SK-N-SH (cell line): ENCODE measurements around the gene UST. TPM values are rescaled to one million over a fixed set of nuclear protein-coding genes. Genes with fewer than 3 reads are reported as not detected.

Experiments
- CTCF ChIA-PET: fragments of 300-600, 350-600 bp; formaldehyde crosslinking; extraction: SDS; loops from one replicate; lab custom pipeline; 2021; lab: Yijun Ruan, JAX
- POLR2A ChIA-PET: fragments of 350-600 bp; sonication (Branson Sonifier 250); formaldehyde crosslinking; extraction: SDS; loops from one replicate; lab custom pipeline; 2020; ENCODE audit warnings: antibody characterized with exemption, inconsistent platforms; lab: Yijun Ruan, JAX
- DNase-seq: peaks from one replicate; pipeline ENCODE4 v3.0.0; 2012
- H2AFZ ChIP-seq: fragments of 200-600 bp; sonication (generic); 2 replicates; pipeline ENCODE4 v1.8.1; 2016; ENCODE audit warnings: antibody characterized with exemption, mild to moderate bottlenecking, low read depth
- H3F3A ChIP-seq: fragments of 200-600 bp; sonication (generic); replicated peaks from 2 replicates; pipeline ENCODE3; 2016; ENCODE audit warnings: antibody characterized with exemption, mild to moderate bottlenecking; ENCODE audit not compliant: insufficient read depth
- H3K27ac ChIP-seq, 2 experiments: fragments of 200-500 bp in 1 of 2; fragments of 200-600 bp in 1 of 2; sonication (Bioruptor generic) in 1 of 2; sonication (generic), shearing (Covaris generic) in 1 of 2; 2 replicates each; pipeline versions ENCODE4 v1.5.1 to v1.6.1; 2014 to 2016; ENCODE audit warnings: low read depth in 2 of 2, inconsistent platforms in 1 of 2, low read length in 1 of 2, mild to moderate bottlenecking in 1 of 2, mixed read lengths in 1 of 2
- H3K27me3 ChIP-seq: fragments of 200-600 bp; sonication (generic), shearing (Covaris generic); 2 replicates; pipeline ENCODE4 v1.6.1; 2016; ENCODE audit warnings: mixed run types; ENCODE audit not compliant: insufficient read depth
- H3K36me3 ChIP-seq, 2 experiments: fragments of 200-500 bp in 1 of 2; fragments of 200-600 bp in 1 of 2; sonication (Bioruptor generic) in 1 of 2; sonication (generic) in 1 of 2; replicated peaks in 1 of 2; 2 replicates each; pipeline versions ENCODE3 to v1.5.1; 2014 to 2016; ENCODE audit warnings: low read length in 1 of 2, mild to moderate bottlenecking in 1 of 2; ENCODE audit not compliant: insufficient read depth in 2 of 2, control insufficient read depth in 1 of 2
- H3K4me1 ChIP-seq, 2 experiments: fragments of 200-500 bp in 1 of 2; fragments of 200-600 bp in 1 of 2; sonication (Bioruptor generic) in 1 of 2; sonication (generic), shearing (Covaris generic) in 1 of 2; 2 replicates each; pipeline versions ENCODE4 v1.5.1 to v1.6.1; 2014 to 2016; ENCODE audit warnings: low read depth in 1 of 2, low read length in 1 of 2, mixed run types in 1 of 2; ENCODE audit not compliant: insufficient read depth in 2 of 2, control insufficient read depth in 1 of 2
- H3K4me2 ChIP-seq: fragments of 200-600 bp; sonication (generic), shearing (Covaris generic); 2 replicates; pipeline ENCODE4 v1.6.1; 2017; ENCODE audit warnings: mixed run types
- H3K4me3 ChIP-seq, 2 experiments: fragments of 200-500 bp in 1 of 2; fragments of 200-600 bp in 1 of 2; sonication (Bioruptor generic) in 1 of 2; sonication (generic), shearing (Covaris generic) in 1 of 2; 2 replicates each; pipeline versions ENCODE4 v1.5.1 to v1.8.1; 2014 to 2016; ENCODE audit warnings: low read depth in 2 of 2, inconsistent platforms in 1 of 2, low read length in 1 of 2, mild to moderate bottlenecking in 1 of 2, mixed read lengths in 1 of 2, moderate library complexity in 1 of 2
- H3K79me2 ChIP-seq: fragments of 200-600 bp; sonication (generic); 2 replicates; pipeline ENCODE4 v1.8.1; 2017; ENCODE audit warnings: mild to moderate bottlenecking; ENCODE audit not compliant: insufficient read depth
- H3K9ac ChIP-seq: fragments of 200-600 bp; sonication (generic); 2 replicates; pipeline ENCODE4 v1.6.1; 2017; ENCODE audit warnings: mixed run types
- H3K9me2 ChIP-seq: fragments of 200-600 bp; sonication (generic); 2 replicates; pipeline ENCODE4 v1.6.1; 2017; ENCODE audit warnings: mixed run types
- H3K9me3 ChIP-seq: fragments of 200-600 bp; sonication (generic); 2 replicates; pipeline ENCODE4 v1.6.1; 2017; ENCODE audit warnings: mixed run types, mild to moderate bottlenecking, moderate library complexity
- H4K20me1 ChIP-seq: fragments of 200-600 bp; sonication (generic); 2 replicates; pipeline ENCODE4 v1.6.1; 2017; ENCODE audit warnings: mild to moderate bottlenecking, mixed run types; ENCODE audit not compliant: insufficient read depth
- ELF1 ChIP-seq: IDR thresholded peaks from 2 replicates; pipeline ENCODE4 v1.4.0; 2012
- EP300 ChIP-seq, 2 experiments: IDR thresholded peaks; 2 replicates each; pipeline versions ENCODE4 v1.4.0 to v1.6.1; 2012; ENCODE audit warnings: borderline replicate concordance in 1 of 2, low read depth in 1 of 2, low read length in 1 of 2
- FOSL2 ChIP-seq: IDR thresholded peaks from 2 replicates; pipeline ENCODE4 v1.4.0; 2012; ENCODE audit warnings: low read depth, mild to moderate bottlenecking, moderate library complexity, borderline replicate concordance
- IRF3 ChIP-seq: fragments of 150-350 bp; IDR thresholded peaks from 2 replicates; pipeline ENCODE4 v1.6.1; 2016; ENCODE audit warnings: mild to moderate bottlenecking, low read depth, low read length
- NRF1 ChIP-seq: IDR thresholded peaks from 2 replicates; pipeline ENCODE4 v1.6.1; 2012; ENCODE audit warnings: low read depth, mild to moderate bottlenecking, low read length
- PBX3 ChIP-seq: IDR thresholded peaks from 2 replicates; pipeline ENCODE4; 2012
- POLR2AphosphoS5 ChIP-seq: IDR thresholded peaks from 2 replicates; pipeline ENCODE4 v1.6.1; 2012; ENCODE audit warnings: low read depth, low read length
- RAD21 ChIP-seq: IDR thresholded peaks from 2 replicates; pipeline ENCODE4 v1.6.1; 2012; ENCODE audit warnings: mild to moderate bottlenecking, low read length
- RXRA ChIP-seq: IDR thresholded peaks from 2 replicates; pipeline ENCODE4 v1.4.0; 2012; ENCODE audit warnings: low read depth, mild to moderate bottlenecking, borderline replicate concordance
- TEAD4 ChIP-seq: IDR thresholded peaks from 2 replicates; pipeline ENCODE4 v1.4.0; 2012; ENCODE audit warnings: mild to moderate bottlenecking, borderline replicate concordance; ENCODE audit not compliant: insufficient read depth
- USF2 ChIP-seq: fragments of 150-350 bp; IDR thresholded peaks from 2 replicates; pipeline ENCODE4 v1.6.1; 2017; ENCODE audit warnings: antibody characterized with exemption, low read length, low read depth, borderline replicate concordance
- ZBTB33 ChIP-seq: IDR thresholded peaks from 2 replicates; pipeline ENCODE4 v1.4.0; 2012; ENCODE audit warnings: low read depth, borderline replicate concordance
- WGBS: methylation state at CpG from one replicate; pipeline ENCODE4 v1.1.6; 2017; ENCODE audit warnings: low lambda C conversion rate; 5-methylcytosine and 5-hydroxymethylcytosine counted together
- polyA plus RNA-seq, 3 experiments: library from polyadenylated mRNA; depleted of rRNA; stranded (reverse); fragments of >200 nt; gene quantifications; 2 replicates each; pipeline ENCODE4 v1.2.3, GENCODE V29; 2012
- TF ChIP-seq, protein P1 (sequence below): IDR thresholded peaks from 2 replicates; pipeline ENCODE4 v1.6.1; 2012; ENCODE audit warnings: mild to moderate bottlenecking, low read depth, low read length, moderate library complexity

UST gene
- polyA plus RNA-seq, 1 of the 3 experiments (the other 2 are of a cell fraction), result 1.7 TPM

GRCh38 chr6:148951662-148952061 lies 204.8 kb downstream of the UST start:
- DNase-seq, result no peak
- Histone ChIP-seq H3K9me2 (no peaks in the 10 kb centered on the region), H3K4me3 (no peak overlapping the region), H3K4me2 (no peak overlapping the region), H3K27me3 (no peaks in the 10 kb centered on the region), H3K4me1 (no peaks in the 10 kb centered on the region), H2AFZ (no peak overlapping the region), H3K9me3 (no peaks in the 10 kb centered on the region), H3K36me3 (no peaks in the 10 kb centered on the region), H4K20me1 (no peaks in the 10 kb centered on the region), H3K79me2 (no peaks in the 10 kb centered on the region), H3F3A (no peaks in the 10 kb centered on the region), H3K27ac (no peak overlapping the region), H3K9ac (no peak overlapping the region)
- TF ChIP-seq, protein P1, sequence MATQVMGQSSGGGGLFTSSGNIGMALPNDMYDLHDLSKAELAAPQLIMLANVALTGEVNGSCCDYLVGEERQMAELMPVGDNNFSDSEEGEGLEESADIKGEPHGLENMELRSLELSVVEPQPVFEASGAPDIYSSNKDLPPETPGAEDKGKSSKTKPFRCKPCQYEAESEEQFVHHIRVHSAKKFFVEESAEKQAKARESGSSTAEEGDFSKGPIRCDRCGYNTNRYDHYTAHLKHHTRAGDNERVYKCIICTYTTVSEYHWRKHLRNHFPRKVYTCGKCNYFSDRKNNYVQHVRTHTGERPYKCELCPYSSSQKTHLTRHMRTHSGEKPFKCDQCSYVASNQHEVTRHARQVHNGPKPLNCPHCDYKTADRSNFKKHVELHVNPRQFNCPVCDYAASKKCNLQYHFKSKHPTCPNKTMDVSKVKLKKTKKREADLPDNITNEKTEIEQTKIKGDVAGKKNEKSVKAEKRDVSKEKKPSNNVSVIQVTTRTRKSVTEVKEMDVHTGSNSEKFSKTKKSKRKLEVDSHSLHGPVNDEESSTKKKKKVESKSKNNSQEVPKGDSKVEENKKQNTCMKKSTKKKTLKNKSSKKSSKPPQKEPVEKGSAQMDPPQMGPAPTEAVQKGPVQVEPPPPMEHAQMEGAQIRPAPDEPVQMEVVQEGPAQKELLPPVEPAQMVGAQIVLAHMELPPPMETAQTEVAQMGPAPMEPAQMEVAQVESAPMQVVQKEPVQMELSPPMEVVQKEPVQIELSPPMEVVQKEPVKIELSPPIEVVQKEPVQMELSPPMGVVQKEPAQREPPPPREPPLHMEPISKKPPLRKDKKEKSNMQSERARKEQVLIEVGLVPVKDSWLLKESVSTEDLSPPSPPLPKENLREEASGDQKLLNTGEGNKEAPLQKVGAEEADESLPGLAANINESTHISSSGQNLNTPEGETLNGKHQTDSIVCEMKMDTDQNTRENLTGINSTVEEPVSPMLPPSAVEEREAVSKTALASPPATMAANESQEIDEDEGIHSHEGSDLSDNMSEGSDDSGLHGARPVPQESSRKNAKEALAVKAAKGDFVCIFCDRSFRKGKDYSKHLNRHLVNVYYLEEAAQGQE, result no peak
- TF ChIP-seq ZBTB33 (no peak), EP300 (IDR thresholded peaks at IDR 0.05; ENCODE audit: borderline replicate concordance in 1 of 2, low read depth in 1 of 2, low read length in 1 of 2) (no peak), USF2 (no peak), ELF1 (no peak), PBX3 (no peak), RAD21 (no peak), NRF1 (no peak), RXRA (no peak), FOSL2 (no peak), IRF3 (no peak), POLR2AphosphoS5 (no peak), TEAD4 (no peak)
- 25% methylated on average over 6 of the region's 6 CpGs for WGBS
- ChIA-PET CTCF (no interaction called here), POLR2A (no interaction called here)
